ENCODE measurements around the gene GCAT.

The GCAT gene

DNA sequence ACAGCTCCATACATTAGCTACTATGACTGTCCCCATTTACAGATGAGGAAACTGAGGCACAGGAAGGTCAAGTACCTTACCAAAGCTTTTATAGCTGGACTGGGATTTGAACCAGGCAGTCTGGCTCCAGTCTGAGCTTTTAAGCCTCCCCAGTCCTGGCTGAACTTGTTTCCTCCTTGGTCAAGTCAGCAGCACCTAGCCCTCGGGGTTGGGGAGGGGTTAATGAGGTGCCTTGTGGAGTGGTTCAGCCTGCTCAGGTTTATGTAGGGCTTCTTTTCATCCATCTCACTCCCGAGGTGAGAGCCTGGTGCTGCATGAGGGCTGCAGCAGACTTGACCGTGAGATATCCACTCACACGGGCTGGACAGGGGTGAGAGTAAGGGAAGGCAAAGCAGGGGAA, 36.7 kb upstream of the GCAT start:
- DNase-seq (ENCODE audit: low spot score) = no peak
- in situ Hi-C loops (cut with MboI; ENCODE audit: low pct_unique_long_range_greater_than_20kb, low sequenced_read_pairs, unreplicated experiment) = no loop called here
- TF ChIP-seq, protein P1, sequence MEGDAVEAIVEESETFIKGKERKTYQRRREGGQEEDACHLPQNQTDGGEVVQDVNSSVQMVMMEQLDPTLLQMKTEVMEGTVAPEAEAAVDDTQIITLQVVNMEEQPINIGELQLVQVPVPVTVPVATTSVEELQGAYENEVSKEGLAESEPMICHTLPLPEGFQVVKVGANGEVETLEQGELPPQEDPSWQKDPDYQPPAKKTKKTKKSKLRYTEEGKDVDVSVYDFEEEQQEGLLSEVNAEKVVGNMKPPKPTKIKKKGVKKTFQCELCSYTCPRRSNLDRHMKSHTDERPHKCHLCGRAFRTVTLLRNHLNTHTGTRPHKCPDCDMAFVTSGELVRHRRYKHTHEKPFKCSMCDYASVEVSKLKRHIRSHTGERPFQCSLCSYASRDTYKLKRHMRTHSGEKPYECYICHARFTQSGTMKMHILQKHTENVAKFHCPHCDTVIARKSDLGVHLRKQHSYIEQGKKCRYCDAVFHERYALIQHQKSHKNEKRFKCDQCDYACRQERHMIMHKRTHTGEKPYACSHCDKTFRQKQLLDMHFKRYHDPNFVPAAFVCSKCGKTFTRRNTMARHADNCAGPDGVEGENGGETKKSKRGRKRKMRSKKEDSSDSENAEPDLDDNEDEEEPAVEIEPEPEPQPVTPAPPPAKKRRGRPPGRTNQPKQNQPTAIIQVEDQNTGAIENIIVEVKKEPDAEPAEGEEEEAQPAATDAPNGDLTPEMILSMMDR (IDR thresholded peaks at IDR 0.05; ENCODE audit: extremely low read depth, insufficient read depth, missing control alignments) = no peak

DNA sequence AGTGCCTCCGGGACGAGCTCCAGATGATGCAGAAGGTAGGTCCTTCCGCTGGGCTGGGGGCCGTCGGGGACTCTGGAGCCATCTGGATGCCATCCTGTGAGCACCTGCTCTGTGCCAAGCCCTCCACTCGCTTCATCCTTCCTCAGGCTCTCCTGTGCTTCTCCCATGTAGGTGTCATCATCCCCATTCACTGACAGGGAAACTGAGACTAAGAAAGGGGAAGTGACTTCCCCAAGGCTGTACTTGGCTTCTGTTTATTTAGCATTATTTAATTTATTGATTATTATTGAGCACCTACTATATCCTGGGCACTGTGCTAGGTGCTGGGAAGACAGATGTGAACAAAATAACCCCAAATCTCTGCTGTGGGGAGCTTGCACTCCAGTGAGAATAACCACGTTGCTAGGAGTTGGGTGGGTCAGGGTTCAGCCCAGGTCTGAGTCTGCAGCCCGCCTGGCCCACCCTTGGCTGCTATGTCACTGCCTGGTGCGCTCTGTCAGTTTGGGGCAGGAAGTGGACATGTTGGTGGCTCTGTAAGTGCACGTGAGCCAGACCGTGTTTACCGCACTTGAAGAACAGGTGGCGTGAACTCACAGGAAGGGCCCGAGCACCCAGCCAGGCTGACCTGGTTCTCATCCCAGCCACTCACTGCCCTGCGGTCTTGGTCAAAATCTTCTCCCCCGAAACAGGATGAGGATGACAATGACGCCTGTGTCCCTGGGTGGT, 35.9 kb upstream of the GCAT start:
- in situ Hi-C loops (cut with MboI; ENCODE audit: low pct_unique_long_range_greater_than_20kb, low sequenced_read_pairs, unreplicated experiment) = no loop called here
- DNase-seq (ENCODE audit: low spot score) = no peak
- TF ChIP-seq, protein P1 (IDR thresholded peaks at IDR 0.05; ENCODE audit: extremely low read depth, insufficient read depth, missing control alignments) = no peak

DNA sequence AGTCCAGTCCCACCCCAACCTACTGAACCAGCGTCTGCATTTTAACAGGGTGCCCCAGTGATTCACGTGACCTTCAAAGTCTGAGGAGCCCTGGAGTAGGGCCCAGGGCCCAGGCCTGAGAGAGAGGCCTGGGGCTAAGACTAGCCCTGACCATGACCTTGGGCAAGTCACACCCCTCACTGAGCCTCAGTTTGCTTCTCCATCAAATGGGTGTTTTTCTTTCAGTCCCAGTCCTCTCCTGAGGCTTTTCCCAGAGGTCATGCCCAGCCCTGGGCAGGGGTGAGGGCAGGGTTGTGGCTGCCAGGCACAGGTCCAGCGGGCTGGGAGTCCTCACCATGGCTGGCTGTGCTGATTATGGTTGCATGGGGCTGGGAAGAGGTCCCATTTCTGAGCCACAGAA, 33.0 kb upstream of the GCAT start:
- DNase-seq (ENCODE audit: low spot score) = no peak
- in situ Hi-C loops (cut with MboI; ENCODE audit: low pct_unique_long_range_greater_than_20kb, low sequenced_read_pairs, unreplicated experiment) = no loop called here
- TF ChIP-seq, protein P1 (IDR thresholded peaks at IDR 0.05; ENCODE audit: extremely low read depth, insufficient read depth, missing control alignments) = no peak

DNA sequence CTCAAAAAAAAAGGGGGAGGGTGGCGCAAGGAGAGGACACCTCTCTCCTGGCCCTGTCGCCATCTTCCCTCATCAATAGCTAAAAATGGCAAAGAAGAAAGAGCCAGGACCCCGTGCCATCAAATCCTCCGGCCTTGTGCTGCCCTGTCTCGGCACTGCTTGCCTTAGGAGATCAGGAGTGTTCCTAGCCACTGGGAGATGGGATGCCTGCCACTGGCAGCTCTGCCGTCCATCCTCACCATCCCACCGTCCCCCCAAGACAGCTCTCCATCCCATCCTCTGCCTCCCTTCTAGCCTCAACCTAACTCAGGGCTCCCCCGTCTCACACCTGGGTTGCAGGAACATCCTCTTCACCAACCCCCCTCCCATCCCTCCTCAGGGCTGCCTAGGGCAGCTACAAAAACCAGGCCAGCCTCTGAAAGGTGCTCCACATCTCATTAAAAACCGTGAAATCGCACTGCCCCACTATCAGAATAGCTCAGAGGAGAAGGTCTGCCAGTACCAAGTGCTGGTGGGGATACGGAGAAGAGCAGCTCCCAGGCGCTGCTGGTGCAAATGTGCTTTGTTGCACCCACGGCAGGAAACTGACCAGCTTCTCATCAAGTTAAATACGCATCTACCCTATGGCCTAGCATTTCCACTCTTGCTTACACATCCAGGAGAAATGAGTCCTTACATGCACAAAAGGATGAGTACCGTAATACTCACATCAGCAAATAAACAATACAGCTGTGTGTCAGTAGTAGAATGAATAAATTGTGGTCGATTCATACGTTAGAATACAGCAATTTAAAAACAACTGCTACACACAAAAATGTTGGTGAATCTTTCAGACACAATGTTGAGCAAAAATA, 31.7 kb upstream of the GCAT start:
- no peak for DNase-seq (ENCODE audit: low spot score)
- TF ChIP-seq, protein P1 (IDR thresholded peaks at IDR 0.05; ENCODE audit: extremely low read depth, insufficient read depth, missing control alignments) = no peak
- in situ Hi-C loops (cut with MboI; ENCODE audit: low pct_unique_long_range_greater_than_20kb, low sequenced_read_pairs, unreplicated experiment) = no loop called here

DNA sequence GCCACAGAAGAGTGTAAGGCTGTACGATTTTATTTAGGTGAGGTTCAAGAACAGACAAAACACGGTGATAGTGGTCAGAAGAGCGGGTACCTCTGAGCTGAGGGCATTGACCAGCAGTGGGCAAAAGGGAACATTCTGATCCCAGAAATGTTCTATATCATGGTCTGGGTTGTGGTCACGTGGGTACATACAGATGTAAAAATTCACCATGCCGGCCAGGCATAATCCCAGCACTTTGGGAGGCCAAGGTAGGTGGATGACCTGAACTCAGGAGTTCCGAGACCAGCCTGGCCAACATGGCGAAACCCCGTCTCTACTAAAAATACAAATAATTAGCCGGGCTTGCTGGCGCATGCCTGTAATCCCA, 31.1 kb upstream of the GCAT start:
- in situ Hi-C loops (cut with MboI; ENCODE audit: low pct_unique_long_range_greater_than_20kb, low sequenced_read_pairs, unreplicated experiment) = no loop called here
- DNase-seq (ENCODE audit: low spot score) = no peak
- TF ChIP-seq, protein P1 (IDR thresholded peaks at IDR 0.05; ENCODE audit: extremely low read depth, insufficient read depth, missing control alignments) = no peak

DNA sequence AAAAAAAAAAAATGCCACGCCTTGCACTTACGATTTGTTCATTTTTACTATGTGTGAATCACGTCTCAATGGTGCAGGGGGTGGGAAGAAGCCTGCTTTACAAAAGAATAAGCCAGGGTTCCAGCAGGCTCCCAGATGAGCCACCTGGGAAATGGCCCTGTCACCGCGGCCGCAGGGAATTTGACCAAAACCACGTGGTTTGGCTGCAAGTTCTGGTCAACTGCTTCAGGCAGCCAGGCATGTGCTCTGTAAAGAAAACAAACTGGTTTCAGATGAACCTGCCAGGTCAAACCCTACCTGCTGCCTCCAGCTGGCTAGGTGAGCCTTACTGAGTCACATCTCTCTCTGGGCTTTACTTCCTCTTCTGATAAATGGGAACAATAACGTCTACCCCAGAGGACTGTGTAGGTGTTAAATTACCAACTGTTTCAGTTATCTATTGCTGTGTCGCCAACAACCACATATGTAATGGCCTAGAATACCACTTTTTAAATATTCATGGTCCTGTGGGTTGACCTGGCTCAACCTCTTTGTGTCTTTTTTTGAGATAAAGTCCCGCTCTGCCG, 30.5 kb upstream of the GCAT start:
- DNase-seq (ENCODE audit: low spot score) = peak; percentile 83
- in situ Hi-C loops (cut with MboI; ENCODE audit: low pct_unique_long_range_greater_than_20kb, low sequenced_read_pairs, unreplicated experiment) = no loop called here
- TF ChIP-seq, protein P1 (IDR thresholded peaks at IDR 0.05; ENCODE audit: extremely low read depth, insufficient read depth, missing control alignments) = no peak
